Aorta (tissue), 5 donors: ENCODE measurements around the gene TMEM238L. TPM values are rescaled to one million over a fixed set of nuclear protein-coding genes. Genes with fewer than 3 reads are reported as not detected.

ENCODE experiments used
- ATAC-seq: fragments of 200-7000 bp; cut with Tn5 transposase; one replicate; pipeline ENCODE4 v1.9.1; 2022; ENCODE audit warnings: moderate library complexity; ENCODE audit not compliant: low FRiP score
- DNase-seq, 2 donors: peaks; one replicate each; pipeline ENCODE4 v3.0.0-alpha.2; 2020
- H3K27ac ChIP-seq, 2 donors: one replicate each; pipeline ENCODE4 v1.5.1; 2013; ENCODE audit warnings: low read length in 2 of 2, mild to moderate bottlenecking in 2 of 2, moderate library complexity in 2 of 2, control low read depth in 1 of 2, inconsistent platforms in 1 of 2, low read depth in 1 of 2
- H3K27me3 ChIP-seq, 2 donors: one replicate each; pipeline ENCODE4 v1.6.1; 2013; ENCODE audit warnings: control low read depth in 1 of 2, low read length in 1 of 2, mild to moderate bottlenecking in 1 of 2, moderate library complexity in 1 of 2; ENCODE audit not compliant: insufficient read depth in 2 of 2, control insufficient read depth in 1 of 2
- H3K36me3 ChIP-seq, 2 donors: one replicate each; pipeline ENCODE4 v1.6.1; 2013; ENCODE audit warnings: control low read depth in 1 of 2, low read length in 1 of 2, mild to moderate bottlenecking in 1 of 2; ENCODE audit not compliant: insufficient read depth in 2 of 2, control insufficient read depth in 1 of 2
- H3K4me1 ChIP-seq, 2 donors: one replicate each; pipeline ENCODE4 v1.6.1; 2013; ENCODE audit warnings: low read length in 2 of 2, control low read depth in 1 of 2, mild to moderate bottlenecking in 1 of 2, moderate library complexity in 1 of 2; ENCODE audit not compliant: insufficient read depth in 2 of 2, control insufficient read depth in 1 of 2
- H3K4me3 ChIP-seq, 2 donors: one replicate each; pipeline ENCODE4 v1.5.1; 2013; ENCODE audit warnings: low read length in 2 of 2, control low read depth in 1 of 2, mild to moderate bottlenecking in 1 of 2
- H3K9me3 ChIP-seq: one replicate; pipeline ENCODE4 v1.6.1; 2013; ENCODE audit warnings: mild to moderate bottlenecking, low read length; ENCODE audit not compliant: control insufficient read depth
- WGBS, 2 donors: extraction: QIAGEN DNeasy Blood & Tissue Kit; methylation state at CpG; one replicate each; pipeline ENCODE4 v1.1.7; 2013; 5-methylcytosine and 5-hydroxymethylcytosine counted together
- intact Hi-C, 2 donors: fragments of 100-400 bp; cut with DNase I; formaldehyde crosslinking; loops; one replicate each; pipeline versions ENCODE4 v1.14.2 to v1.15.0; 2022
- polyA plus RNA-seq, 2 donors: library from polyadenylated mRNA; stranded (reverse); fragments of 200-250 nt; gene quantifications; one replicate each; pipeline ENCODE4 v1.2.3, GENCODE V29; 2013
- total RNA-seq, 2 donors: library from RNA; stranded (reverse); fragmentation: NEBNext Ultra II Directional; extraction: Animal tissue kit (Norgen Biotek cat#: 25700); gene quantifications; one replicate each; pipeline ENCODE4 v1.2.1, GENCODE V29; 2021
- donor health status: healthy with polysubstance abuse.
- donor health status: Bipolar disorder and iron deficiency.
- donor health status: DM: no; HTN: no; CAD: no.
- donor health status: DM: no; HTN: no; CAD: no.
- donor health status: DM: yes; HTN: yes; CAD: no.

The TMEM238L gene
- total and polyA plus RNA-seq, 4 donors: 13.6 TPM; not detected in 3

DNA sequence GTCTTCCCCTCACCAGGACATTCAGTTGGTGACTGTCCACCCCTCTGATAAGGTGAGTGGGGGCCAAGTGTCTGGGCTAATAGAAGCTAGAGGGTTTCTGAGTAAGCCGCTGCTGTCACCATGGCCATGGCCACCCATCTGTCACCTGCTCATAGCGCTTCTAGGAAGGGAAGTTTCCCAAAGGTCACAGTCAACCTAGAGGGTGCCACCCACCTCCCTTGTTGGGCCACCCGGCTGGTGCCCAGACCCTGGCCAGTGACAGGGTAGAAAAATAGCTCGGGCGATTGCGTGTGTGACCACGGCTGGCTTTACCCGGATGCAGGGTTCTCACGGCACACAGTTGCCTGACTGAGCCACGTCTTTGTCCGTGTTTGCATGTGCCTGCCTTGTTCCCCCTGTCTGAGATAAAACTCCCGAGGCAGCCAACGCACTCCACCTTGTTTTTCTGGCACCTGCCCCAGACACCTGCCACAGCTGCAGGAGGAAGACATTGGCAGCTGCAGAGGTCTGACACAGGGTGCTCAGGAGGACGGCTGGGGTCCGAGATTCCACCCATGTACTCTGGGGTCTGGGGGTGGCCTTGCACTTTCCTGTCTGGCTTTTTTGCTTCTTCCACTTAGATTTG is 33.2 kb upstream of the TMEM238L start:
- 74 to 77% methylated on average over 15 of the region's 15 CpGs for WGBS, 2 donors
- Histone ChIP-seq H3K36me3 (no peaks in the 10 kb centered on the region), H3K9me3 (no peaks in the 10 kb centered on the region), H3K27ac (no peak overlapping the region), H3K4me1 (no peaks in the 10 kb centered on the region), H3K27me3 (no peaks in the 10 kb centered on the region), H3K4me3 (no peak overlapping the region)
- no peak for ATAC-seq
- no peak for DNase-seq
- intact Hi-C loops: no loop called here

DNA sequence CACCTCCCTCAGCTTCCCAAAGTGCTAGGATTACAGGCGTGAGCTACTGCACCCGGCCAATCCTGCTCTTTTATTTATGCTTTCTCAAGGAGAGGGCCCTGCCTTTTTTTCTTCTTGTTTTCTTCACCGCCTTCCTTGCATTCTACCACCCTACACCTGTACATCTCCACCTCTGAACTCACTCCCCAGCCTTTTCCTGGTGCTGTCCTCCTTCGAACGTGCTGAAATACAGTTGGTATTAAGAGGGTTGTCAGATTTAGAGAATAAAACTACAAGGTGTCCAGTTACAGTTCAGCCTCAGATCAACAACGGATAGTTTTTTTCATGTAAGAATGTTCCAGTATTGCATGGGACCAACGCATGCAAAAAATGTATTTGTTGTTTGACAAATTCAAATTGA is 32.2 kb upstream of the TMEM238L start:
- no peak overlapping the region for H3K27ac ChIP-seq
- H3K9me3 ChIP-seq: no peaks in the 10 kb centered on the region
- no peak for ATAC-seq
- WGBS, 2 donors: 75 to 79% methylated on average over 7 of the region's 7 CpGs
- H3K36me3 ChIP-seq: no peaks in the 10 kb centered on the region
- no peak overlapping the region for H3K4me3 ChIP-seq
- no peaks in the 10 kb centered on the region for H3K27me3 ChIP-seq
- DNase-seq: no peak
- no peaks in the 10 kb centered on the region for H3K4me1 ChIP-seq
- intact Hi-C loops: no loop called here

DNA sequence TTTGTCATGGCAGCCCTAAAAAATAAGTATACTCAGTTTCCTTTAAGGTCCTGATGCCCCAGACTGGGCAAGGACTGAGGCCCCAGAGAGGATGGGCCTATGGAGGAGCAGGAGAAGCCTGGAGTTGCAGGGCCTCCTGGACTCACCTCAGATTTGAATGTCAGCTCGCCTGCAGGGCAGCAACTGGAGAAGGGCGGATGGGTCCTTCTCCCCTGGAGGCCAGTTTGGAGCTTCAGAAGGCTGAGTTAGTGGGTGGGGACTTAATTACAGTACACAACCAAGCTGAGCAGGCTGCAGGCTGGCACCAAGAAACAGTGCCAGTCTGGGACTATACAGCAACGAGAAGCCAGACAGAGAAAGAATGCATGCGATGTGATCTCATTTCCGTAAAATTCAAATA is 27.8 kb upstream of the TMEM238L start:
- DNase-seq (no peak), ATAC-seq (no peak)
- intact Hi-C loops: no loop called here
- Histone ChIP-seq H3K27ac (no peak overlapping the region), H3K4me3 (no peak overlapping the region), H3K4me1 (no peaks in the 10 kb centered on the region), H3K27me3 (no peaks in the 10 kb centered on the region), H3K36me3 (no peaks in the 10 kb centered on the region), H3K9me3 (no peaks in the 10 kb centered on the region)
- WGBS, 2 donors: 66 to 67% methylated on average over 5 of the region's 5 CpGs

DNA sequence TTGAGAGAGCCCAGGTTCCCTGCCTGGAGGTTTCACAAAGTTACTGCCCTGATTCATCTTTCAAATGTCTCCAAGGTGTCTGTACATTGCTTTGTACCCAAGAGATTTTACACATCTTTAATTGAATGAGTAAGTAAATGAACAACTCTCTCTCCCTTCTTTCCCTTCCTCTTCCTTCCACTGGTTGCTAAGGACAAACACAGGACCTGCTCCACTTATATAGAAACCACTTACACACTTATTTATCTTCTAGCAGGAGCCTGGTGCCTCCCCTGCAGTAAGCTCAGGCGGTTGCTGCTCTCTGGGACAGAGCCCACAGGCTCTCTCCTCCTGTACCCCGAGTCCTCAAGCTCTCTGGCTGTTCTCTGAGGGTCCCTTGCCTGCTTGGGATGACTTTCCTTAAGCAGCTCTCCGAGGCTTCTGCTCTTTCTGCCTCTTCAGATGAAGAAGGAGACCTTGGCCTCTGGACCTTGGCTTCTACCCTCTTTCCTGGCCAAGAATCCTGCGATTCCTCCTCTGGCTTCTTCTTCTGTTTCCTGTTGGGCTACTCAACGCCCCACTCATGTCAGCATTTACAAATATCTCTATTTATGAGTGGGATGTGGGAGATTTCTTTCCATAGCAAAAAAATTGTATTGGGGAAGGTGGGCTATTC is 24.1 kb upstream of the TMEM238L start:
- no peak overlapping the region for H3K4me3 ChIP-seq
- H3K27me3 ChIP-seq: no peaks in the 10 kb centered on the region
- no peak for ATAC-seq
- DNase-seq: no peak
- WGBS, 2 donors: 68 to 75% methylated on average over 5 of the region's 5 CpGs
- H3K9me3 ChIP-seq: no peaks in the 10 kb centered on the region
- no peaks in the 10 kb centered on the region for H3K4me1 ChIP-seq
- intact Hi-C loops: no loop called here
- no peaks in the 10 kb centered on the region for H3K36me3 ChIP-seq
- no peak overlapping the region for H3K27ac ChIP-seq

DNA sequence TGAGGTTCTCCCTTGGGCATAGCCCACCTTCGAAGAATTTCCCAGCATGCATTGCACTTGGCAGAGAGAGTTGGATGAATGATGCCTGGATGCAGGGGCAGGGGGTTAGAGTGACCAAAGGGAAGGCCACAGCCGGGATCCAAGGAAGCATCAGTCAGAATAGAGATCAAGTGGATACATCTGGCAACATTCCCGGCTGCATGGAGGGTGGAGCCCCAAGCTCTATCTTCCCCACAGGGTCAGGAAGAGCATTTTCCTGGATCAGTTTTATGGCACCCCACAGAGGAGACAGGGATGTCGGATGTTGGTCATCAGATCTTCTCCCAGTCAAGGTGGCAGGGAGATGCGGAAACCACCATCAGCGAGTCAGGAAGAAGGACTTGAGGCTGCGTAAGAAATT is 21.0 kb upstream of the TMEM238L start:
- intact Hi-C loops: no loop called here
- ATAC-seq (no peak), DNase-seq (no peak)
- H3K4me3 ChIP-seq: no peak overlapping the region
- H3K9me3 ChIP-seq: no peaks in the 10 kb centered on the region
- no peak overlapping the region for H3K27ac ChIP-seq
- 79 to 82% methylated on average over 7 of the region's 7 CpGs for WGBS, 2 donors
- no peaks in the 10 kb centered on the region for H3K36me3 ChIP-seq
- H3K27me3 ChIP-seq: no peaks in the 10 kb centered on the region
- no peaks in the 10 kb centered on the region for H3K4me1 ChIP-seq

DNA sequence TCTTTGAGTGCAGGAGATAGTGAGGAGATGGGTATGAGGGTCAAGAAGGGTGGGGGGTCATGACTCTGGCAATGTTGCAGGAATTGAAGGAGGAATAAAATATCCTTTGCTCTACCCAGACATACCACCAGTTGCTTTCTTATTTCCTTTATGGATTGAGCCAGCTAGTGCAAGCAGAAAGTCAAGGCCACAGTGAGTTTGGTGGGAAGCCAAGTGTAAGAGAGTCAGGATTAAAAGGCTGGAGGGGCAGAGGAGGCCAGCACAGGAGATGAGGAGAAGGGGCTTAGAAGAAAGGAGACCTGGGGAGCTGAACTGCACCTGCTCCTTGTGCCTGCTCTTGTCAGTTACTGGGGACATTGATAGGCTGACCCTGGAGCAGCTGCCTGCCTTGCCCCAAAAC is 17.9 kb upstream of the TMEM238L start:
- intact Hi-C loops: no loop called here
- no peaks in the 10 kb centered on the region for H3K4me1 ChIP-seq
- no peak overlapping the region for H3K27ac ChIP-seq
- H3K36me3 ChIP-seq: no peaks in the 10 kb centered on the region
- no peaks in the 10 kb centered on the region for H3K9me3 ChIP-seq
- H3K4me3 ChIP-seq: no peak overlapping the region
- no peak for DNase-seq
- no peaks in the 10 kb centered on the region for H3K27me3 ChIP-seq
- no peak for ATAC-seq

DNA sequence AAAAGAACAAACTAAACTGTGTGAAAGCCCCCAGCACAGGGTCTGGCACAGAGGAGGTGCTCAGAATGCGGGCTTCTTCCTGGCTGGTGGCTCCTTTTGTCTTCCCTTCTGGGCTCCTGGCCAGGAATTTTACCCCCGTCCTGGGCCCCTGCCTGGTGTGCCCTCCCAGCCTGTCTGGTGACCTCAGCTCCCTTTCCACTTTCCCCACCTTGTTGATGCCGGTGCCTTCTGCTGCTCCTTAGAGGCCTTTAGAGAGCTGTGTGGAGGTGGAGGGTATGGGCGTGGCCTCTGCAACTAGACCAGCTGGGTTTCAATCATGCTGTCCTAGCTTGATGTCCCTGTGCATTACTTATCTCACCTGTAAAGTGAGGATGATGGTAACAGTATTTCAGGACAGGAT is 17.2 kb upstream of the TMEM238L start:
- ATAC-seq: peak; percentile 23
- 50 to 57% methylated on average over 4 of the region's 4 CpGs for WGBS, 2 donors
- Histone ChIP-seq H3K27me3 (no peaks in the 10 kb centered on the region), H3K27ac (no peak overlapping the region), H3K36me3 (no peaks in the 10 kb centered on the region), H3K9me3 (no peaks in the 10 kb centered on the region), H3K4me1 (no peaks in the 10 kb centered on the region), H3K4me3 (no peak overlapping the region)
- intact Hi-C loops: no loop called here
- DNase-seq: no peak

DNA sequence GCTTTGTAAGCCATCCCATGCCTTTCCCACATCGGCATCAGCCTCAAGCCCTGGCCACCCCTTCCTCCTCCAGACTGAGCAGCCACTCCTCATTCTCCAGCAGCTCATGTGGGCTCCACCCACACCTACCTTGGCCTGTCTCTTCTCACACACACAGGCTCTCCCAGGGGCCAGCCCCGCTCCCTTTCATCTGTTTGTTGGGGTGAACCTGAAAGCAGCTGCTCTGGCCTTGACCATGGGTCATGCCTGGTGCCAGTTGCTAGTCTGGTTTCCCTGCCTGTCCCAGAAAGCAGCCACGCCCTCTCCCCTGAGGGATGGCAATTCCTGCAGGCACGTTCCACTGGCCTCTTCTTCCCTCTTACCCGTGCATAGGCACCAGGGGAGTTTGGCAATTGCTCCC is 11.4 kb upstream of the TMEM238L start:
- Histone ChIP-seq H3K36me3 (no peaks in the 10 kb centered on the region), H3K9me3 (no peaks in the 10 kb centered on the region), H3K27me3 (no peaks in the 10 kb centered on the region), H3K4me3 (no peak overlapping the region), H3K27ac (no peak overlapping the region), H3K4me1 (no peaks in the 10 kb centered on the region)
- intact Hi-C loops: no loop called here
- ATAC-seq: no peak
- 71 to 73% methylated on average over 5 of the region's 5 CpGs for WGBS, 2 donors
- no peak for DNase-seq

DNA sequence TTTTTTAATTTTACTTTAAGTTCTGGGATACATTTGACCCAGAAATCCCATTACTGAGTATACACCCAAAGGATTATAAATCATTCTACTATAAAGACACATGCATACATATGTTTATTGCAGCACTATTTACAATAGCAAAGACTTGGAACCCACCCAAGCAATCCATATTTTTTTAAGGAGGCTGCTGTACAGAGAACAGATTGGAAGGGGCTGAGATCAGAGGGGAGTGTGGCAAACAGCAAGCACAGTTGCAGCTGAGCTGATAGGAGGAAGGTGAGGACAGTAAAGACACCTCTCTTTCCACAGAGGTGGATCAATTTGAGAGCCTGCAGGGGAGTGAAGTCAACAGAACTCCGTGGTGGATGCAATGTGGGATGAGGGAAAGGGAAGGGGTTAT is 10.2 kb upstream of the TMEM238L start:
- H3K4me1 ChIP-seq: no peaks in the 10 kb centered on the region
- H3K27ac ChIP-seq: no peak overlapping the region
- DNase-seq (no peak), ATAC-seq (no peak)
- no peaks in the 10 kb centered on the region for H3K27me3 ChIP-seq
- H3K4me3 ChIP-seq: no peak overlapping the region
- intact Hi-C loops: no loop called here
- 51 to 71% methylated on average over 1 of the region's 1 CpG for WGBS, 2 donors
- H3K9me3 ChIP-seq: no peaks in the 10 kb centered on the region
- no peaks in the 10 kb centered on the region for H3K36me3 ChIP-seq
